ENCODE data around the gene UBP1. TPM values are rescaled to one million over a fixed set of nuclear protein-coding genes. Genes with fewer than 3 reads are reported as not detected.

Gene UBP1
- total RNA-seq, 4 donors from 2014 or later, result 65.9 to 180 (median 86.1) TPM

- WGBS, 2 donors (ENCODE audit: low coverage in 1 of 2), result 88 to 100% methylated on average over 1 of the region's 1 CpG
- intact Hi-C loops (cut with DNase I; ENCODE audit: low total_unique reads) (no loop called here), in situ Hi-C loops (cut with MboI; ENCODE audit: low pct_ligation_motif_present in 1 of 4, low pct_unique_long_range_greater_than_20kb in 1 of 4, low sequenced_read_pairs in 3 of 4) (no loop called here)
- Histone ChIP-seq H3K4me1 (no peaks in the 10 kb centered on the region), H3K27ac (no peak overlapping the region), H3K36me3 (peaks cover 0 to 57% (median 26%) of the 10 kb centered on the region in 4 donors), H3K9me3 (no peaks in the 10 kb centered on the region), H3K27me3 (no peaks in the 10 kb centered on the region), H3K4me3 (no peak overlapping the region)
- no peak for DNase-seq
- TF ChIP-seq POLR2A (IDR thresholded peaks at IDR 0.05) (no peak), CTCF (IDR thresholded peaks at IDR 0.05) (no peak), POLR2AphosphoS5 (IDR thresholded peaks at IDR 0.05) (no peak), EP300 (IDR thresholded peaks at IDR 0.05; ENCODE audit: low read depth) (no peak)
Measured at GRCh38 chr3:33394403-33395054, 45.7 kb downstream of the UBP1 start.

GRCh38 chr3:33392703-33393125 lies 47.5 kb downstream of the UBP1 start:
- Histone ChIP-seq H3K27ac (no peak overlapping the region), H3K4me3 (no peak overlapping the region), H3K4me1 (no peaks in the 10 kb centered on the region), H3K36me3 (peaks cover 0 to 43% (median 21%) of the 10 kb centered on the region in 4 donors), H3K9me3 (no peaks in the 10 kb centered on the region), H3K27me3 (no peaks in the 10 kb centered on the region)
- TF ChIP-seq POLR2AphosphoS5 (IDR thresholded peaks at IDR 0.05) (no peak), CTCF (IDR thresholded peaks at IDR 0.05) (no peak), POLR2A (IDR thresholded peaks at IDR 0.05) (no peak), EP300 (IDR thresholded peaks at IDR 0.05; ENCODE audit: low read depth) (no peak)
- WGBS, 2 donors (ENCODE audit: low coverage in 1 of 2), result 73 to 77% methylated on average over 2 to 4 of the region's 4 CpGs
- no peak for DNase-seq
- intact Hi-C loops (cut with DNase I; ENCODE audit: low total_unique reads) (no loop called here), in situ Hi-C loops (cut with MboI; ENCODE audit: low pct_ligation_motif_present in 1 of 4, low pct_unique_long_range_greater_than_20kb in 1 of 4, low sequenced_read_pairs in 3 of 4) (no loop called here)

GRCh38 chr3:33392144-33392543 lies 48.1 kb downstream of the UBP1 start:
- H3K4me1 ChIP-seq, result no peaks in the 10 kb centered on the region
- intact Hi-C loops (cut with DNase I; ENCODE audit: low total_unique reads) (no loop called here), in situ Hi-C loops (cut with MboI; ENCODE audit: low pct_ligation_motif_present in 1 of 4, low pct_unique_long_range_greater_than_20kb in 1 of 4, low sequenced_read_pairs in 3 of 4) (no loop called here)
- H3K9me3 ChIP-seq, result no peaks in the 10 kb centered on the region
- no peak overlapping the region for H3K27ac ChIP-seq
- DNase-seq, result no peak
- 74 to 84% methylated on average over 4 of the region's 4 CpGs for WGBS, 2 donors (ENCODE audit: low coverage in 1 of 2)
- H3K36me3 ChIP-seq, result peaks cover 0 to 39% (median 18%) of the 10 kb centered on the region in 4 donors
- H3K27me3 ChIP-seq, result no peaks in the 10 kb centered on the region
- H3K4me3 ChIP-seq, result no peak overlapping the region
- no peak for TF ChIP-seq POLR2A (IDR thresholded peaks at IDR 0.05)
- TF ChIP-seq EP300 (IDR thresholded peaks at IDR 0.05; ENCODE audit: low read depth), result no peak
- no peak for TF ChIP-seq POLR2AphosphoS5 (IDR thresholded peaks at IDR 0.05)
- TF ChIP-seq CTCF (IDR thresholded peaks at IDR 0.05), result no peak

GRCh38 chr3:33391255-33391995 lies 48.8 kb downstream of the UBP1 start:
- H3K36me3 ChIP-seq, result peaks cover 0 to 32% (median 15%) of the 10 kb centered on the region in 4 donors
- no peak overlapping the region for H3K4me3 ChIP-seq
- DNase-seq, result no peak
- intact Hi-C loops (cut with DNase I; ENCODE audit: low total_unique reads) (no loop called here), in situ Hi-C loops (cut with MboI; ENCODE audit: low pct_ligation_motif_present in 1 of 4, low pct_unique_long_range_greater_than_20kb in 1 of 4, low sequenced_read_pairs in 3 of 4) (no loop called here)
- H3K4me1 ChIP-seq, result no peaks in the 10 kb centered on the region
- TF ChIP-seq POLR2A (IDR thresholded peaks at IDR 0.05) (no peak), EP300 (IDR thresholded peaks at IDR 0.05; ENCODE audit: low read depth) (no peak), CTCF (IDR thresholded peaks at IDR 0.05) (no peak), POLR2AphosphoS5 (IDR thresholded peaks at IDR 0.05) (no peak)
- H3K27ac ChIP-seq, result no peak overlapping the region
- no peaks in the 10 kb centered on the region for H3K27me3 ChIP-seq
- WGBS, 2 donors (ENCODE audit: low coverage in 1 of 2), result 70 to 82% methylated on average over 7 to 8 of the region's 8 CpGs
- H3K9me3 ChIP-seq, result no peaks in the 10 kb centered on the region

All from transverse colon (tissue), 4 donors.